Neural cell (in vitro differentiated cells): ENCODE results near the gene SYNPO2. TPM values are rescaled to one million over a fixed set of nuclear protein-coding genes. Genes with fewer than 3 reads are reported as not detected.

Experiments
- H2AFZ ChIP-seq: fragments of 200-600, 300-800 bp; sonication (generic), shearing (Covaris generic); 2 replicates; pipeline ENCODE4 v1.6.0; 2014; ENCODE audit warnings: low read depth, mild to moderate bottlenecking, antibody characterized with exemption, low read length, moderate library complexity
- H3F3A ChIP-seq: fragments of 200-600 bp; shearing (Covaris generic); 2 replicates; pipeline ENCODE4 v1.6.1; 2016; ENCODE audit warnings: mild to moderate bottlenecking, moderate library complexity, mixed read lengths, antibody characterized with exemption, low read length; ENCODE audit not compliant: insufficient read depth, poor library complexity, severe bottlenecking
- H3K27ac ChIP-seq: fragments of 200-600, 300-800 bp; sonication (generic), shearing (Covaris generic); 2 replicates; pipeline ENCODE4 v1.5.1; 2014; ENCODE audit warnings: mild to moderate bottlenecking, low read length, moderate library complexity
- H3K27me3 ChIP-seq: fragments of 300-800, 200-600 bp; sonication (generic), shearing (Covaris generic); 2 replicates; pipeline ENCODE4 v1.6.0; 2014; ENCODE audit warnings: mild to moderate bottlenecking, low read depth, low read length, moderate library complexity; ENCODE audit not compliant: insufficient read depth
- H3K36me3 ChIP-seq: fragments of 300-800, 200-600 bp; sonication (generic), shearing (Covaris generic); 2 replicates; pipeline ENCODE4 v1.5.1; 2014; ENCODE audit warnings: mild to moderate bottlenecking, antibody characterized with exemption, low read length, moderate library complexity; ENCODE audit not compliant: insufficient read depth
- H3K4me2 ChIP-seq: fragments of 300-800, 200-600 bp; sonication (generic), shearing (Covaris generic); 2 replicates; pipeline ENCODE4 v1.6.0; 2014; ENCODE audit warnings: mild to moderate bottlenecking, low read length
- H3K4me3 ChIP-seq: fragments of 300-800, 200-600 bp; sonication (generic), shearing (Covaris generic); 2 replicates; pipeline ENCODE4 v1.5.1; 2014; ENCODE audit warnings: mild to moderate bottlenecking, low read length, moderate library complexity
- H3K79me2 ChIP-seq: fragments of 200-600 bp; shearing (Covaris generic); replicated peaks from 2 replicates; pipeline ENCODE4 v1.6.0; 2014; ENCODE audit warnings: mild to moderate bottlenecking, low read length, moderate library complexity; ENCODE audit not compliant: insufficient read depth
- H3K9ac ChIP-seq: fragments of 300-800, 200-600 bp; sonication (generic), shearing (Covaris generic); 2 replicates; pipeline ENCODE4 v1.6.1; 2016; ENCODE audit warnings: mild to moderate bottlenecking, low read length, mixed read lengths
- H3K9me2 ChIP-seq: fragments of 200-600 bp; shearing (Covaris generic); 2 replicates; pipeline ENCODE4 v1.6.1; 2016; ENCODE audit warnings: mild to moderate bottlenecking, low read length, mixed read lengths; ENCODE audit not compliant: insufficient read depth
- H3K9me3 ChIP-seq: fragments of 200-600, 300-800 bp; sonication (generic), shearing (Covaris generic); 2 replicates; pipeline ENCODE4 v1.6.1; 2016; ENCODE audit warnings: mild to moderate bottlenecking, mixed run types, low read length, moderate library complexity, mixed read lengths
- H4K20me1 ChIP-seq: fragments of 200-600 bp; shearing (Covaris generic); 2 replicates; pipeline ENCODE4 v1.6.1; 2016; ENCODE audit warnings: mild to moderate bottlenecking, mixed run types; ENCODE audit not compliant: insufficient read depth
- EP300 ChIP-seq: fragments of 450-650 bp; conservative IDR thresholded peaks from 2 replicates; pipeline ENCODE4 v1.6.1; 2014; ENCODE audit warnings: antibody characterized with exemption, mild to moderate bottlenecking, moderate library complexity; ENCODE audit not compliant: poor library complexity, severe bottlenecking
- EZH2 ChIP-seq: fragments of 200-600, 300-800 bp; shearing (Covaris generic), sonication (generic); IDR thresholded peaks from 2 replicates; pipeline ENCODE4 v1.6.1; 2014; ENCODE audit warnings: antibody characterized with exemption, low read length, borderline replicate concordance, mild to moderate bottlenecking; ENCODE audit not compliant: insufficient read depth, poor library complexity, severe bottlenecking
- MXI1 ChIP-seq: fragments of 450-650 bp; conservative IDR thresholded peaks from 2 replicates; pipeline ENCODE4 v1.6.1; 2014; ENCODE audit warnings: antibody characterized with exemption, mild to moderate bottlenecking; ENCODE audit not compliant: poor library complexity, severe bottlenecking
- POLR2AphosphoS5 ChIP-seq: IDR thresholded peaks from 2 replicates; pipeline ENCODE4 v1.6.1; 2012
- RAD21 ChIP-seq: fragments of 450-650 bp; conservative IDR thresholded peaks from 2 replicates; pipeline ENCODE4 v1.6.1; 2014; ENCODE audit warnings: antibody characterized with exemption, mild to moderate bottlenecking, moderate library complexity
- SMC3 ChIP-seq: fragments of 450-650 bp; conservative IDR thresholded peaks from 2 replicates; pipeline ENCODE4 v1.6.1; 2014; ENCODE audit warnings: antibody characterized with exemption, mild to moderate bottlenecking, moderate library complexity; ENCODE audit not compliant: poor library complexity
- TAF1 ChIP-seq: IDR thresholded peaks from 2 replicates; pipeline ENCODE4 v1.6.1; 2012; ENCODE audit warnings: low read depth
- polyA plus RNA-seq: library from polyadenylated mRNA; depleted of rRNA; stranded (reverse); fragments of >200 nt; gene quantifications from 2 replicates; pipeline ENCODE4 v1.2.3, GENCODE V29; 2014
- TF ChIP-seq, protein P1 (sequence below): IDR thresholded peaks from 2 replicates; pipeline ENCODE4 v1.6.1; 2012; ENCODE audit warnings: borderline replicate concordance
- TF ChIP-seq, protein P2 (sequence below): fragments of 450-650 bp; IDR thresholded peaks from 2 replicates; pipeline ENCODE4 v1.5.1; 2014; ENCODE audit warnings: antibody characterized with exemption, mild to moderate bottlenecking, moderate library complexity; ENCODE audit not compliant: poor library complexity, severe bottlenecking

SYNPO2 gene
- polyA plus RNA-seq, 1 donor from 2014 or later = 0.14 TPM

DNA sequence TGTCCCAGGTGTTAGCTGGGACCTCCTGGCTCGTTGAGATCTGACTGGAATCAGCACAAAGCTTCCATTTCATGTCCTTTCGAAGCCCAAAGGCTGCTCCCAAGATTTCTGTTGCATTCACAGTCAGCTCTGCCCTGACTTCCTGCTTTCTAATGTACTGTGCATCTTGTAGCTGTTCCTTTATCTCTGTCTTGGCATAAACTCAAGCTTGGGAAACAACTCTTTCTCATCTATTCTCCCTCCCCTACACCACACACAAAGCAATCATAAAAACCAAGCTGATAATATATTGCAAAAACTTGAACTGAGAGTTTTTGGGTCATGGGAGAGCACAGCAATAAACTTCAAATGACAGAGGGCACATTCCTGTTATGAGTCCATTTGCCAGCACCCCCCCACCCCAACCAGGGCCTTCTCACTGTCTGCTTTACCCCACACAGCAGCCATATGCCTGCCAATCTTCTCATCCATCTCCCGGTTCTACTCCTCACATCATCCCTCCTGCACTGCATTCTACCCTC lies 76.3 kb downstream of the SYNPO2 start:
- Histone ChIP-seq H3K9ac (no peak overlapping the region), H3K79me2 (no peaks in the 10 kb centered on the region), H3K4me2 (no peak overlapping the region), H3K36me3 (no peaks in the 10 kb centered on the region), H4K20me1 (no peaks in the 10 kb centered on the region), H3K9me3 (no peaks in the 10 kb centered on the region), H3F3A (no peaks in the 10 kb centered on the region), H2AFZ (no peak overlapping the region), H3K27ac (no peak overlapping the region), H3K27me3 (no peaks in the 10 kb centered on the region), H3K9me2 (no peaks in the 10 kb centered on the region), H3K4me3 (no peak overlapping the region)
- no peak for TF ChIP-seq EZH2
- TF ChIP-seq MXI1 = no peak
- TF ChIP-seq, protein P1, sequence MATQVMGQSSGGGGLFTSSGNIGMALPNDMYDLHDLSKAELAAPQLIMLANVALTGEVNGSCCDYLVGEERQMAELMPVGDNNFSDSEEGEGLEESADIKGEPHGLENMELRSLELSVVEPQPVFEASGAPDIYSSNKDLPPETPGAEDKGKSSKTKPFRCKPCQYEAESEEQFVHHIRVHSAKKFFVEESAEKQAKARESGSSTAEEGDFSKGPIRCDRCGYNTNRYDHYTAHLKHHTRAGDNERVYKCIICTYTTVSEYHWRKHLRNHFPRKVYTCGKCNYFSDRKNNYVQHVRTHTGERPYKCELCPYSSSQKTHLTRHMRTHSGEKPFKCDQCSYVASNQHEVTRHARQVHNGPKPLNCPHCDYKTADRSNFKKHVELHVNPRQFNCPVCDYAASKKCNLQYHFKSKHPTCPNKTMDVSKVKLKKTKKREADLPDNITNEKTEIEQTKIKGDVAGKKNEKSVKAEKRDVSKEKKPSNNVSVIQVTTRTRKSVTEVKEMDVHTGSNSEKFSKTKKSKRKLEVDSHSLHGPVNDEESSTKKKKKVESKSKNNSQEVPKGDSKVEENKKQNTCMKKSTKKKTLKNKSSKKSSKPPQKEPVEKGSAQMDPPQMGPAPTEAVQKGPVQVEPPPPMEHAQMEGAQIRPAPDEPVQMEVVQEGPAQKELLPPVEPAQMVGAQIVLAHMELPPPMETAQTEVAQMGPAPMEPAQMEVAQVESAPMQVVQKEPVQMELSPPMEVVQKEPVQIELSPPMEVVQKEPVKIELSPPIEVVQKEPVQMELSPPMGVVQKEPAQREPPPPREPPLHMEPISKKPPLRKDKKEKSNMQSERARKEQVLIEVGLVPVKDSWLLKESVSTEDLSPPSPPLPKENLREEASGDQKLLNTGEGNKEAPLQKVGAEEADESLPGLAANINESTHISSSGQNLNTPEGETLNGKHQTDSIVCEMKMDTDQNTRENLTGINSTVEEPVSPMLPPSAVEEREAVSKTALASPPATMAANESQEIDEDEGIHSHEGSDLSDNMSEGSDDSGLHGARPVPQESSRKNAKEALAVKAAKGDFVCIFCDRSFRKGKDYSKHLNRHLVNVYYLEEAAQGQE = no peak
- no peak for TF ChIP-seq TAF1
- TF ChIP-seq RAD21 = no peak
- TF ChIP-seq, protein P2, sequence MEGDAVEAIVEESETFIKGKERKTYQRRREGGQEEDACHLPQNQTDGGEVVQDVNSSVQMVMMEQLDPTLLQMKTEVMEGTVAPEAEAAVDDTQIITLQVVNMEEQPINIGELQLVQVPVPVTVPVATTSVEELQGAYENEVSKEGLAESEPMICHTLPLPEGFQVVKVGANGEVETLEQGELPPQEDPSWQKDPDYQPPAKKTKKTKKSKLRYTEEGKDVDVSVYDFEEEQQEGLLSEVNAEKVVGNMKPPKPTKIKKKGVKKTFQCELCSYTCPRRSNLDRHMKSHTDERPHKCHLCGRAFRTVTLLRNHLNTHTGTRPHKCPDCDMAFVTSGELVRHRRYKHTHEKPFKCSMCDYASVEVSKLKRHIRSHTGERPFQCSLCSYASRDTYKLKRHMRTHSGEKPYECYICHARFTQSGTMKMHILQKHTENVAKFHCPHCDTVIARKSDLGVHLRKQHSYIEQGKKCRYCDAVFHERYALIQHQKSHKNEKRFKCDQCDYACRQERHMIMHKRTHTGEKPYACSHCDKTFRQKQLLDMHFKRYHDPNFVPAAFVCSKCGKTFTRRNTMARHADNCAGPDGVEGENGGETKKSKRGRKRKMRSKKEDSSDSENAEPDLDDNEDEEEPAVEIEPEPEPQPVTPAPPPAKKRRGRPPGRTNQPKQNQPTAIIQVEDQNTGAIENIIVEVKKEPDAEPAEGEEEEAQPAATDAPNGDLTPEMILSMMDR = no peak
- no peak for TF ChIP-seq POLR2AphosphoS5
- TF ChIP-seq EP300 = no peak
- TF ChIP-seq SMC3 = no peak

DNA sequence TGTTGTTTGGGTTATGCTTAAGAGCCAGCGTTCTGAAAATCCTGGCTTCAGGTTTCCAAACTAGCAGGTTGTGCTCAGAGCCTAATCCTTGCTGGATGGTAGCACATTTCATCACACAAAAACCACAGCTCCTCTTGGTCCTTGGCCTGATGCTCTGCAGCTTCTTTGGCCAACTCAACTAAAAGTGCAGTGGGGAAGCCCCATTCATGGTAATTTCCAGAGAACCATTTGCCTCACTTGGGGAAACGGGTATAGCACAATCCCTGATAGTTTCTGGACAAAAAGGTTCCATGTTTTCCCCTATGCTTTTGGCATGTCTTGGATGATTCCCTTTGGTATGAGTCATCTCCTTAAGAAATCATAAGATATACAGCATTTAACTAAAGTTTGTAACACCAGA lies 78.7 kb downstream of the SYNPO2 start:
- Histone ChIP-seq H3K79me2 (no peaks in the 10 kb centered on the region), H2AFZ (no peak overlapping the region), H3K4me3 (no peak overlapping the region), H3K9ac (no peak overlapping the region), H3K9me2 (no peaks in the 10 kb centered on the region), H3K36me3 (no peaks in the 10 kb centered on the region), H3K9me3 (no peaks in the 10 kb centered on the region), H3K4me2 (no peak overlapping the region), H3K27me3 (no peaks in the 10 kb centered on the region), H3F3A (no peaks in the 10 kb centered on the region), H3K27ac (no peak overlapping the region), H4K20me1 (no peaks in the 10 kb centered on the region)
- no peak for TF ChIP-seq SMC3

DNA sequence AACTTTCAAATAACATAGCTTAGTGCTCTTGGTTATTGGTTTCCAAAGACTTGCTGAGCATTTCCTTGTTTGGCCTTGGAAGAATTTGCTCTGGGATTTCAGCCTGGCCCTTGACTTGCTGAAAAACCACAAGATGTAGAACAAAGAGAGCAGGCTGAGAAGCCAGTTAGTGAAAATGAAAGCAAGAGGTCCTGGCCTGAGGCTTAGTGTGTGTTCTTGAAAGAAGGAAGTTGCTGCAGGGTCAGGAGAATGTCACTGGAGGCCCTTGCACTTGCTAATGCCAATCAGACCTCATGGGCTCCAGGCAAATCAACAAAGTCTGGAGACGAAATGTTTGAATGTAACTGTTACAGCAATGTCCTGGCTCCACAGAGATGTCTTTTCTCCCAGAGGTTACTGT lies 79.4 kb downstream of the SYNPO2 start:
- no peak overlapping the region for H3K4me3 ChIP-seq
- no peaks in the 10 kb centered on the region for H3F3A ChIP-seq
- no peak overlapping the region for H2AFZ ChIP-seq
- H3K27ac ChIP-seq = no peak overlapping the region
- no peaks in the 10 kb centered on the region for H4K20me1 ChIP-seq
- no peaks in the 10 kb centered on the region for H3K27me3 ChIP-seq
- no peak overlapping the region for H3K9ac ChIP-seq
- no peaks in the 10 kb centered on the region for H3K9me2 ChIP-seq
- no peaks in the 10 kb centered on the region for H3K9me3 ChIP-seq
- H3K4me2 ChIP-seq = no peak overlapping the region
- TF ChIP-seq MXI1 = no peak
- no peak for TF ChIP-seq EZH2
- TF ChIP-seq SMC3 = no peak
- no peak for TF ChIP-seq RAD21
- no peak for TF ChIP-seq POLR2AphosphoS5
- TF ChIP-seq TAF1 = no peak
- no peak for TF ChIP-seq EP300
- no peaks in the 10 kb centered on the region for H3K79me2 ChIP-seq
- H3K36me3 ChIP-seq = no peaks in the 10 kb centered on the region
